ENCODE data around the gene PANK2.
"Not testable (repeated sequence)": the region's sequence is repeated elsewhere in the genome, so short reads cannot be mapped to it uniquely, and the experiment has no call there.

Gene PANK2

DNA sequence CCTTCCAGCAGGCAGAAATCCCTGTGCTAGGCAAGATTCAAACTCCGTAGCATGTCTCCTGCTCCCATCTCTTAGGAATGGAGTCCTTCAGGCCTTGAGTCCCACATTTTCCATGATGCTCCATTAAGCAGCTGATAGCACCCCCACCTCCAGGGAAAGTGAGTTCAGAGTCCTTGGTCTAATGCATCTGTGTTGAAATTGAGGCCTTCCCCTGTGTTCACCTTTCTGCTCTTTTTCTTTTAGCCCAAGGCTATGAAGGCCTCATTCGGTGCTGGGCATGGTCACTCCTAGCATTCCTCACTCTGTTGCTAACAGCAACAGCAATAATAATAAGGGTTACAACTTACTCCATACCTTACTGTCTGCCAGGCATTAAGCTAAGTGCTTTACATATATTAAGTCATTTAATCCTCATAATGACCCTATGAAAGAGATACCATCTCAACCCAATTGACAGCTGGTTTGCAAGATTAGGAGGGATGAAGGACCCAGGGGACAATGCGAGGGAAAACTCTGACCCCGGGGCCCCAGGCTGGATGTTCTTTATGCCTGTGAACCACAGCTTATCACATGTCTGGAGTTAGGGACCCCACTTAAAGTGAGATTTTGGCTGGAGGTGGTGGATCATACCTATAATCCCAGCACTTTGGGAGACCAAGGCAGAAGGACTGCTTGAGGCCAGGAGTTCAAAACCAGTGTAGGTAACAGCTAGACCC is 17.5 kb upstream of the PANK2 start:
- no peak for DNase-seq (ENCODE audit: low read depth)

- no peak for DNase-seq (ENCODE audit: low read depth)
Observed at GRCh38 chr20:3873507-3873906, 15.7 kb upstream of the PANK2 start.

DNA sequence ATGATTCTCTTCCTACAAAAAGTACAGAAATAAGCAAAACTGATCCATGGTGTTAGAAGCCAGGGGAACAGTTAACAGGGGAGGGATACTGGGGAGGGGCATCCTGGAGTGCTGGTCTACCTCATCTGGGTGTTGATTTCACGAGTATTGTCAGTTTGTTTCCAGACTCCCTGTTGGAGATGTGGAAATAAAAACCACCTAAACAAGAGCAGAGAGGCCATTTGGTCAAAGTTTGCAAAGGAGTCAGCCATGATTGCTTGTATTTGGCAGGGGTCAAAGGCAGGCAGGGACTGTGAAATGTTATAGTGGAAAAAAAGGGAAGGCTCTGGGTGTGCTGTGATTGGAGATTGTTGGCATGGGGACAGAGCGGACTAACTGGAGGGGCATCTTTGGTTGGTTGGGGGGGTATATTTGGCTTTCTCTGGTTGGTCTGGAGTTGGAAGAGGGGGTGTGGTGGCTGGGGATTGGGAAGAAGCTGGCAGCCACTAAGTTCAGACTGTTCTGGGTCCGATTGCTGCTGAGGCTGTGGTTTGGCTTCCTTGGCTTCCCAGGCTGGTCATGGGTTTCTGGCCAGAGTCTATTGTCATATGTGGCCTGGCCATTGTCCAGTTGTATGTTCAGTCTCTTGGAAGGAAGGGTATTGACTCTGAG is 14.9 kb upstream of the PANK2 start:
- no peak for DNase-seq (ENCODE audit: low read depth)

DNA sequence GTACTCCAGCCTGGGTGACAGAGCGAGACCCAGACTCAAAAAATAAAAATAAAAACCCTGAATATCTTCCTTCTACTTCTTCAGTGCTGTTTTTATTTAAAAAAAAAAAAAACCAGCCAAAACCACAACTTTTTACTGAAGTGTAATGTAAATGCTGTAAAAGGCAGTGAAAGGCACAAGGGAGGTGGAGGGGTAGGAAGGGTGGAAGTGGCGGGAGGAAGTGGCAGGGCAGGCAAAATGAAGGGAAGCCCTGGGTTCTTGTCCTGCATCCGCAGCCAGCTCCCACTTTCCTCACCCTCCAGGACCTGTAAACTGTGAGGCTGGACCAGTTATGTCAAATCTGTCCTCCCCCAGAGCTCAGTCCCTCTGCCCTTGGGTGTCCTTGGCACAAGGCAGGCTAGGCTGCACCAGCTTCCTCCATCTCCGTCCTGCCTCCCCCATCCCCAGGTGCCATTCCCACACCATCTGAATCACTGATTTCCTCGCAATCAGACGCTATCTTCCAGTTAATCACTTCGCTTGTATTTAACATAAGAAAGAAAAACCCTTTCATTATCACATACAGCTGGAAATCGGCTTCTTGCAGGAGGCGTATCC is 13.7 kb upstream of the PANK2 start:
- DNase-seq (ENCODE audit: low read depth): no peak

DNA sequence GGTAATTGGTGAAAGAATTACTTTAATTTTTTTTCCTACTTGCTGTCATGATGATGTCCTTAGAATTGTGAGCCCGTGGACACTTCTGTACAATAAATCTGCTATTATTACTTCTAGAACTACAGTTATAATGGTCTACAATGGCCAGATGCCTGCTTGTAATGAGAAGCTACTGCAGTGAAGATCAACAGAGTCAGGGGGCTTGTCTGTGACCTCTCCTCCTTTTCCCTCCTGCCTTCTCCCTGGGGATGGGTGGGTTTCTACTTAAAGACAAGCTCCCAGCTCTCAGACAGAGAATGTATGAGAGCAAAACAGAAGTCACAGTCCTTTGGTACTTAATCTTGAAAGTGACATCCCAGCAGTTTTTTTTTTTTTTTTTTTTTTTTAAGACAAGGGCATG is 13.2 kb upstream of the PANK2 start:
- DNase-seq (ENCODE audit: low read depth): no peak

- no peak for DNase-seq (ENCODE audit: low read depth)
Observed at GRCh38 chr20:3876676-3877075, 12.5 kb upstream of the PANK2 start.

- not testable (repeated sequence) for DNase-seq (ENCODE audit: low read depth)
Observed at GRCh38 chr20:3878921-3879274, 10.3 kb upstream of the PANK2 start.

DNA sequence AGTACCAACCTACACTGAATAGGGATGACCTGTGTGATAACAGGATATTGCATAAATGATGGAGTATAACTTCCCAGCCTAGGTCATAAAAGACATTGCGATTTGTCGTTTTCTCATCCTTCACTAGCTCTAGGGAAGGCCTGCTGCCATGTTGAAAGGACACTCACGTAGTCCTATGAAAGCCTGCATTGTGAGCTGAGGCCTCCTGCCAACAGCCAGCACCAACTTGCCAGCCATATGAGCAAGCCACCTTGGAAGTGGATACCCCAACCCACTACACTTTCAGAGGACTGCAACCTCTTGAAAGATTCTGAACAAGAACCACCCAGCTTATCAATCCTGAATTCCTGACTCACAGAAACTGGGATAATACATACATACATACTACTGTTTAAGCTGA is 3.5 kb upstream of the PANK2 start:
- no peak for DNase-seq (ENCODE audit: low read depth)

GRCh38 chr20:3887876-3888620 is 1.1 kb upstream of the PANK2 start:
- DNase-seq (ENCODE audit: low read depth): no peak

DNA sequence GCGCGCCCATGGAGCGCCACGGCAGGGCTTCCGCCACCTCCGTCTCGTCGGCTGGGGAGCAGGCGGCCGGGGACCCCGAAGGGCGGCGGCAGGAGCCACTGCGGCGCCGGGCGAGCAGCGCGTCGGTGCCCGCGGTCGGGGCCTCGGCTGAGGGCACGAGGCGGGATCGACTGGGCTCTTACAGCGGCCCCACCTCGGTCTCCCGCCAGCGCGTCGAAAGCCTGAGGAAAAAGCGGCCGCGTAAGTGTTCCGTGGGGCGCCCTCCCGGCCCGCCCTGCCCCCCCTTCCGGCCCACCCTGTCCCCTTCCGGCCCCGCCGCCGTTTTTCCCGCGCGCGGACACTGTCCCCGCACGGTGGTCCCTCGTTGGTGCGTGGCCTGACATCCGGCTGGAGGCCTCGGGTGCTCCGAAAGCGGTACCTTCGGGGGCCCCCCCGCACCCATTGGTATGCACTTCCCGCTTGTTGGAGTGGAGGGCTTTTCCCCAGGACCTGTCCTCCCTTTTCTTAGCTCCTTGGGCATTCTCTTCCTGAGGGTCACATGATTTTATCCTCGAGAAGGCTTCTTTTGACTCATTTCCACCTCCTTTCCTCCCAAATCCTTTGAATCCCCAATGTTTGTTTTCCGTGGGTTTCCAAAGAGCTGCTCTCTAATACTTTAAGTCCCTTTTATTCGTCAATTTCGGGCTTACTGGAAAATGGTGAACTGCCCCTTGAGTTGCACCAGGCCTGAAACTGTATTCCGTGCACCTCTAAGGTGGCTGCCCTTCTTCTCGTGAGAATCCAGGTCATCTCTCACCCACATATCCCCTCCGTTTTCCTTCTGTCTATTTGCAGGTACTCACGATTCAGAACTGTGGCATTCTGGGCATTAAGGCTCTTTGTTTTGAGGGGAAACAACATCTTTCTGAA is 556 bp downstream of the PANK2 start:
- DNase-seq (ENCODE audit: low read depth): no peak

DNA sequence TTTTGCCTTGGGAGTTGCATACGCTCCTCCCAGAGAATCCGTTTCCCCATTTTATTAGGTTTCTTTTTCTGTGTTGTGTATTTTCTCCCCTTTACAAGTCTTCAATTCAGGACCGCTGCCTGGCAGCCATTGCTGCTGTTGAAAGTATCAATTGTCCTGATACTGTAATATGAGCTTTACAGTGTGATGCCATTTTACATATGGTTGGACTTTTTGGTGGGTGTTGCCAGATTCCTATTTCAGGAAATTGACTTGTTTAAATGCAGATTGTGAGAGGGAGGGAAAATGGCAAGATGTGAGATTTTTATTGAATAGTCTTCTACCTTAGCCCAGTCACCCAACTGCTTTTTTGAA is 1.2 kb downstream of the PANK2 start:
- DNase-seq (ENCODE audit: low read depth): no peak

- DNase-seq (ENCODE audit: low read depth): no peak
Observed at GRCh38 chr20:3890999-3891929, 2.1 kb downstream of the PANK2 start.

DNA sequence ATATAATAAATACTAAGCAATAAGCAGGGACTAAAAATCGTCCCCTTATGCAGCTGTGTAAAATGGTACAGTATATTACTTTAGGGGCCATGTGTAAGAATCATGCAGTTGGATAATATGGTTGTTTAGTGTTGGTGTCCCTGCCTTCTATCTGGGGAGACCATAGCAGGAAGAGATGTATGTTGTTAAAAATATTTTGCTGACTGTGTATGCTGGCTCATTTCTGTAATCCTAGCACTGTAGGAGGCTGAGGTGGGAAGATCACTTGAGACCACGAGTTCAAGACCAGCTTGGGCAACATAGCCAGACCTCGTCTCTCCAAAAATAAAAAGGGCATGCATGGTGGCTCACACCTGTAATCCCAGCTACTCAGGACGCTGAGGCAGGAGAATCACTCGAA is 5.6 kb downstream of the PANK2 start:
- DNase-seq (ENCODE audit: low read depth): no peak

- no peak for DNase-seq (ENCODE audit: low read depth)
Observed at GRCh38 chr20:3896302-3896701, 7.1 kb downstream of the PANK2 start.

GRCh38 chr20:3896853-3897583 is 7.8 kb downstream of the PANK2 start:
- no peak for DNase-seq (ENCODE audit: low read depth)

DNA sequence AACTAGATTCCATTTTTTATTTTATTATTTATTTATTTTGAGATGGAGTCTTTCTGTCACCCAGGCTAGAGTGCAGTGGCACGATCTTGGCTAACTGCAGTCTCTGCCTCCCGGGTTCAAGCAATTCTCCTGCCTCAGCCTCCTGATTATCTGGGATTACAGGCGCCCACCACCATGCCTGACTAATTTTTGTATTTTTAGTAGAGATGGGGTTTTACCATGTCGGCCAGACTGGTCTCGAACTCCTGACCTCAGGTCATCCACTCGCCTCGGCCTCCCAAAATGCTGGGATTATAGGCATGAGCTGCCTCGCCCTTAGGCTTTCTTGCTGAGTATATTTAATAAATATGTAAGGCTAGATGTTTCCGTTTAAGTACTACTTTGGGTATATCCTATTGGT is 9.0 kb downstream of the PANK2 start:
- not testable (repeated sequence) for DNase-seq (ENCODE audit: low read depth)

- DNase-seq (ENCODE audit: low read depth): no peak
Observed at GRCh38 chr20:3898639-3899038, 9.5 kb downstream of the PANK2 start.

GRCh38 chr20:3900187-3900604 is 11.0 kb downstream of the PANK2 start:
- no peak for DNase-seq (ENCODE audit: low read depth)

DNA sequence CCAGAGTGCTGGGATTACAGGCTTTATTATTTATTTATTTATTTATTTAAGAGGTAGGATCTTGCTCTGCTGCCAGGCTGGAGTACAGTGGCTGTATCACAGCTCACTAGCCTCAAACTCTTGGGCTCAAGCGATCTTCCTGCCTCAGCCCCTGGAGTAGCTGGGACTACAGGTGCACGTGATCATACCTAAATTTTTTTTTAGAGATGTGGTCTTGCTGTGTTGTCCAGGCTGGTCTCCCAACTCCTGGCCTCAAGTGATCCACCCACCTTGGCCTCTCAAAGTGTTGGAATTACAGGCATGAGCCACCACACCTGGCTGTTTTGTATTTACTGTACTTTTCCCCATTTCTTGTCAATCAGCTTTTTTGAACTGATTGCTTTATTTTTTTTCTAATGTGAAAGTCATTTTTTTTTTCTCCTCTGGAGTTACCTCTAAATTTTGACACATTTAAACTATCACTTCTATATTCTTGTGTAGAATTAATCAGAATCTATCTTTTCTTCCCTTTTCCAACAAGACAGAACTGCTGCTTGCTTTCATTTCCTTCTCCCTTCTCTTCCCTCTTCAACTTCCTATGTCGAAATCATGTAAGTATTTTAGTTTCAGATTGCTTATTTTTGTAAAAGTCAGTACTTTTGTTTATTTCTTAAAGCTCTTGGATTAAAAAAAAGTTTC is 12.0 kb downstream of the PANK2 start:
- DNase-seq (ENCODE audit: low read depth): no peak
